Right lobe of liver (tissue), 4 donors: Measurements from ENCODE around the gene HIF1A.

ENCODE experiments used
- POLR2A ChIP-seq: fragments of 450-650 bp; IDR thresholded peaks from one replicate; pipeline ENCODE4 v1.6.1; 2017; ENCODE audit warnings: antibody characterized with exemption, mild to moderate bottlenecking
- TF ChIP-seq, protein P1 (sequence below), 4 donors: fragments of 200-600 bp in 3 of 4; fragments of 450-650 bp in 1 of 4; IDR thresholded peaks; one replicate each; pipeline versions ENCODE4 v1.5.1 to v1.8.0; 2016 to 2022; ENCODE audit warnings: antibody characterized with exemption in 4 of 4, mild to moderate bottlenecking in 2 of 4
- donor health status: DM: no; HTN: no; CAD: no.
- donor health status: DM: no; HTN: no; CAD: no.
- donor health status: DM: no; HTN: yes; CAD: no.

DNA sequence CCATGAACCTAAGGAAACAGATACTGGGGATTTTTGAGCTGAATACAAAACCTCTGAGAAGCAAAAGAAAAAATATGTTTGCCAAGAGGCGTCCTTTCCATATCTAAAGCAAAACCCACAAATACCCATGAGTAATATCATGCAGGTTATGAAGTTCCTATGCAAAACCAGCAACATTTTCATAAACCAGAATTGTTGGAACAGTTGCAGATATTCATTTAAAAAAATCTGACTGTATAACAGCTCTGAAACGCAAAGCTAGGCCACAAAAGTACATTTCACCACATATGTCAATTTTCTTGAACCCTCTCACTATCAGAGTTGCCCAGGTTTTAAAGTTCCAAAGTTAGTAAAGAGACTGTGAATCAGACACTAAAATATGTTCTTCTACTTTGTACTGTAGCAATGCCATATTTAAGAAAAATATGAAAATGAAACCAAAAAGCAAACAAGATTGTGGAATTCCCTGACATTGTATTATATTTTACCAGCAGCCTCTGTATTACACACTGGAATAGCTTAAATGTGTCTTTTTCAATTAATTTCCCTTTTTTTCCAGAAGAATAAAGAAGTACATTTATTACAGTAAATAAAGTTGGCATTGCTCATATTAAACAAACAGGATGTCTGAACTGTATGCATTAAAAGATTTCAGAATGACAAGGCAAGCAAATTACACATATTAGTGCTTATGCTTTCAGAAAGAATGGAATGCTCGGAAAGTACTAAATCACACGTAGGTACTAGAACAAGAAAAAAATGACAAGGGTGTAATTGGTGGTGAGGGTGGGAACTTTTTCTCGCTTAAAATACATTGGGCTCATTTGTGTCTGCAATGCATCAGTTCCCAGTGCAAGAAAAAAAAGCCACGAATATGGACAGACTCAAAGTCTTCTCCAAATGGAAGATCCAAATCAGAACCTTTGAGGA, 33.6 kb upstream of the HIF1A start:
- TF ChIP-seq, protein P1, sequence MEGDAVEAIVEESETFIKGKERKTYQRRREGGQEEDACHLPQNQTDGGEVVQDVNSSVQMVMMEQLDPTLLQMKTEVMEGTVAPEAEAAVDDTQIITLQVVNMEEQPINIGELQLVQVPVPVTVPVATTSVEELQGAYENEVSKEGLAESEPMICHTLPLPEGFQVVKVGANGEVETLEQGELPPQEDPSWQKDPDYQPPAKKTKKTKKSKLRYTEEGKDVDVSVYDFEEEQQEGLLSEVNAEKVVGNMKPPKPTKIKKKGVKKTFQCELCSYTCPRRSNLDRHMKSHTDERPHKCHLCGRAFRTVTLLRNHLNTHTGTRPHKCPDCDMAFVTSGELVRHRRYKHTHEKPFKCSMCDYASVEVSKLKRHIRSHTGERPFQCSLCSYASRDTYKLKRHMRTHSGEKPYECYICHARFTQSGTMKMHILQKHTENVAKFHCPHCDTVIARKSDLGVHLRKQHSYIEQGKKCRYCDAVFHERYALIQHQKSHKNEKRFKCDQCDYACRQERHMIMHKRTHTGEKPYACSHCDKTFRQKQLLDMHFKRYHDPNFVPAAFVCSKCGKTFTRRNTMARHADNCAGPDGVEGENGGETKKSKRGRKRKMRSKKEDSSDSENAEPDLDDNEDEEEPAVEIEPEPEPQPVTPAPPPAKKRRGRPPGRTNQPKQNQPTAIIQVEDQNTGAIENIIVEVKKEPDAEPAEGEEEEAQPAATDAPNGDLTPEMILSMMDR (IDR thresholded peaks at IDR 0.05), result no peak
- no peak for TF ChIP-seq POLR2A
